ENCODE measurements around the gene KRTAP4-11. TPM values are rescaled to one million over a fixed set of nuclear protein-coding genes. Genes with fewer than 3 reads are reported as not detected.

The KRTAP4-11 gene
- total RNA-seq, 1 donor from 2014 or later = not detected

- Mint-ChIP-seq H3K9me3 (ENCODE audit: low read depth) (no peaks in the 10 kb centered on the region), H3K4me1 (ENCODE audit: low read depth) (peaks cover 24% of the 10 kb centered on the region), H3K27me3 (ENCODE audit: low read depth) (no peaks in the 10 kb centered on the region), H3K36me3 (ENCODE audit: low read depth) (no peaks in the 10 kb centered on the region), H3K27ac (ENCODE audit: unreplicated experiment) (no peak overlapping the region), H3K4me3 (ENCODE audit: unreplicated experiment) (no peak overlapping the region)
- no peak for TF ChIP-seq CTCF (IDR thresholded peaks at IDR 0.05)
- DNase-seq (ENCODE audit: low spot score) = no peak
Observed at GRCh38 chr17:41067281-41067680, 50.9 kb downstream of the KRTAP4-11 start.

Other genes with a start within 250 kb of the KRTAP4-11 start
- not detected in 3 replicates for gene KRT20, start 233.1 kb downstream of the KRTAP4-11 start, total RNA-seq
- gene KRT23, start 180.7 kb downstream of the KRTAP4-11 start, total RNA-seq = not detected in 3 replicates
- gene KRT39, start 151.4 kb downstream of the KRTAP4-11 start, total RNA-seq = not detected in 3 replicates
- not detected in 3 replicates for gene KRT40, start 134.0 kb downstream of the KRTAP4-11 start, total RNA-seq
- gene KRTAP3-3, start 124.2 kb downstream of the KRTAP4-11 start, total RNA-seq = not detected in 3 replicates
- gene KRTAP3-2, start 118.5 kb downstream of the KRTAP4-11 start, total RNA-seq = not detected in 3 replicates
- gene KRTAP3-1, start 109.2 kb downstream of the KRTAP4-11 start, total RNA-seq = not detected in 3 replicates
- not detected in 3 replicates for gene KRTAP1-5, start 91.2 kb downstream of the KRTAP4-11 start, total RNA-seq
- gene KRTAP1-4, start 88.2 kb downstream of the KRTAP4-11 start, total RNA-seq = not detected in 3 replicates
- not detected in 3 replicates for gene KRTAP1-3, start 83.5 kb downstream of the KRTAP4-11 start, total RNA-seq
- not detected in 3 replicates for gene KRTAP1-1, start 76.9 kb downstream of the KRTAP4-11 start, total RNA-seq
- gene KRTAP2-1, start 71.1 kb downstream of the KRTAP4-11 start, total RNA-seq = not detected in 3 replicates
- not detected in 3 replicates for gene KRTAP2-2, start 63.1 kb downstream of the KRTAP4-11 start, total RNA-seq
- not detected in 3 replicates for gene KRTAP2-3, start 58.3 kb downstream of the KRTAP4-11 start, total RNA-seq
- not detected in 3 replicates for gene KRTAP2-4, start 52.5 kb downstream of the KRTAP4-11 start, total RNA-seq
- not detected in 3 replicates for gene KRTAP4-7, start 34.2 kb downstream of the KRTAP4-11 start, total RNA-seq
- not detected in 3 replicates for gene KRTAP4-8, start 20.2 kb downstream of the KRTAP4-11 start, total RNA-seq
- gene KRTAP4-16, start 16.2 kb downstream of the KRTAP4-11 start, total RNA-seq = not detected in 3 replicates
- gene KRTAP4-9, start 13.0 kb downstream of the KRTAP4-11 start, total RNA-seq = not detected in 3 replicates
- gene KRTAP4-12, start 5.8 kb upstream of the KRTAP4-11 start, total RNA-seq = not detected in 3 replicates
- not detected in 3 replicates for gene KRTAP4-6, start 22.2 kb upstream of the KRTAP4-11 start, total RNA-seq
- not detected in 3 replicates for gene KRTAP4-5, start 31.5 kb upstream of the KRTAP4-11 start, total RNA-seq
- not detected in 3 replicates for gene KRTAP4-4, start 42.4 kb upstream of the KRTAP4-11 start, total RNA-seq
- gene KRTAP4-3, start 49.8 kb upstream of the KRTAP4-11 start, total RNA-seq = not detected in 3 replicates
- gene KRTAP4-2, start 59.8 kb upstream of the KRTAP4-11 start, total RNA-seq = not detected in 3 replicates
- gene KRTAP4-1, start 66.5 kb upstream of the KRTAP4-11 start, total RNA-seq = not detected in 3 replicates
- gene KRTAP9-1, start 71.5 kb upstream of the KRTAP4-11 start, total RNA-seq = not detected in 3 replicates
- gene KRTAP9-2, start 108.3 kb upstream of the KRTAP4-11 start, total RNA-seq = not detected in 3 replicates
- not detected in 3 replicates for gene KRTAP9-3, start 114.1 kb upstream of the KRTAP4-11 start, total RNA-seq
- gene KRTAP9-8, start 119.6 kb upstream of the KRTAP4-11 start, total RNA-seq = not detected in 3 replicates
- not detected in 3 replicates for gene KRTAP9-4, start 131.3 kb upstream of the KRTAP4-11 start, total RNA-seq
- gene KRTAP9-9, start 137.0 kb upstream of the KRTAP4-11 start, total RNA-seq = not detected in 3 replicates
- gene KRTAP9-6, start 147.0 kb upstream of the KRTAP4-11 start, total RNA-seq = not detected in 3 replicates
- not detected in 3 replicates for gene KRTAP9-7, start 157.3 kb upstream of the KRTAP4-11 start, total RNA-seq
- not detected in 3 replicates for gene KRTAP29-1, start 184.5 kb upstream of the KRTAP4-11 start, total RNA-seq
- not detected in 3 replicates for gene KRTAP16-1, start 190.9 kb upstream of the KRTAP4-11 start, total RNA-seq
- not detected in 3 replicates for gene KRTAP17-1, start 197.3 kb upstream of the KRTAP4-11 start, total RNA-seq
- not detected in 3 replicates for gene KRT33A, start 232.5 kb upstream of the KRTAP4-11 start, total RNA-seq